GM12878 (cell line): ENCODE results near the gene COL13A1. TPM values are rescaled to one million over a fixed set of nuclear protein-coding genes. Genes with fewer than 3 reads are reported as not detected.

Source experiments
- ATAC-seq: fragments of 200-7000 bp; cut with Tn5 transposase; 3 replicates; pipeline ENCODE4 v1.9.1; 2020; ENCODE audit warnings: mild to moderate bottlenecking, moderate library complexity
- BruUV-seq: library from RNA; stranded (reverse); fragments of 400-500 nt; replicated peaks from 2 replicates; lab custom pipeline; 2021; lab: Mats Ljungman, UMichigan
- CTCF ChIA-PET: fragments of 300-600 bp; sonication (Branson Sonifier 250); formaldehyde crosslinking; extraction: SDS; loops from one replicate; lab custom pipeline; 2021; ENCODE audit warnings: inconsistent platforms; lab: Yijun Ruan, JAX
- POLR2A ChIA-PET: fragments of 350-600 bp; formaldehyde crosslinking; extraction: SDS; loops from one replicate; lab custom pipeline; 2021; ENCODE audit warnings: inconsistent platforms; lab: Charles Lee
- RAD21 ChIA-PET: fragments of 300-600 bp; sonication (Branson Sonifier 250); formaldehyde crosslinking; loops from one replicate; lab custom pipeline; 2023; ENCODE audit warnings: antibody characterized with exemption; ENCODE audit not compliant: unreplicated experiment; lab: Charles Lee
- SMC1A ChIA-PET: fragments of 300-600 bp; sonication (Branson Sonifier 250); formaldehyde crosslinking; loops from one replicate; lab custom pipeline; 2023; ENCODE audit not compliant: unreplicated experiment, uncharacterized antibody; lab: Charles Lee
- DNase-seq: peaks from one replicate; pipeline ENCODE4 v3.0.0-alpha.2; 2011; ENCODE audit warnings: low read depth, low spot score
- FAIRE-seq: peaks from 3 replicates; lab custom pipeline; 2011; peaks lifted over from hg19 to GRCh38; lab: Jason Lieb, UNC
- H2AFZ ChIP-seq: 2 replicates; pipeline ENCODE4 v1.6.0; 2011; ENCODE audit warnings: low read depth, low read length, control low read depth; ENCODE audit not compliant: control insufficient read depth
- H3K27ac ChIP-seq: 2 replicates; pipeline ENCODE4 v1.5.1; 2011; ENCODE audit warnings: control low read depth; ENCODE audit not compliant: control insufficient read depth, insufficient read depth
- H3K27me3 ChIP-seq, 2 experiments: replicated peaks in 1 of 2; 2 replicates each; pipeline versions ENCODE4 v1.6.0 to v1.6.1; 2011; ENCODE audit warnings: low read length in 1 of 2; ENCODE audit not compliant: control insufficient read depth in 2 of 2, insufficient read depth in 2 of 2
- H3K36me3 ChIP-seq, 2 experiments: 2 replicates each; pipeline ENCODE4 v1.5.1; 2011; ENCODE audit warnings: low read length in 1 of 2; ENCODE audit not compliant: control insufficient read depth in 2 of 2, insufficient read depth in 2 of 2
- H3K4me1 ChIP-seq: 2 replicates; pipeline ENCODE4 v1.6.1; 2011; ENCODE audit warnings: mild to moderate bottlenecking, low read length, moderate library complexity, mixed read lengths; ENCODE audit not compliant: control insufficient read depth, insufficient read depth
- H3K4me2 ChIP-seq: 2 replicates; pipeline ENCODE4 v1.6.0; 2011; ENCODE audit warnings: control low read depth; ENCODE audit not compliant: control insufficient read depth, insufficient read depth
- H3K4me3 ChIP-seq: fragments of 200-600 bp; sonication (generic); 2 replicates; pipeline ENCODE4 v1.5.1; 2016
- H3K79me2 ChIP-seq: 2 replicates; pipeline ENCODE4 v1.6.0; 2011; ENCODE audit warnings: low read length; ENCODE audit not compliant: control insufficient read depth, insufficient read depth
- H3K9ac ChIP-seq: 2 replicates; pipeline ENCODE4 v1.8.0; 2011; ENCODE audit warnings: low read length, control low read depth, mixed read lengths; ENCODE audit not compliant: control insufficient read depth, insufficient read depth
- H3K9me3 ChIP-seq: replicated peaks from 3 replicates; pipeline ENCODE4 v1.5.1; 2011; ENCODE audit warnings: mild to moderate bottlenecking, low read length; ENCODE audit not compliant: control insufficient read depth, insufficient read depth
- H4K20me1 ChIP-seq: 2 replicates; pipeline ENCODE4 v1.6.0; 2011; ENCODE audit not compliant: control insufficient read depth, insufficient read depth
- CHD2 ChIP-seq: IDR thresholded peaks from 2 replicates; pipeline ENCODE4 v1.6.1; 2011; ENCODE audit warnings: low read depth, low read length, improper control_type of control experiment, borderline replicate concordance
- ESRRA ChIP-seq: IDR thresholded peaks from 2 replicates; pipeline ENCODE4 v1.6.1; 2012; ENCODE audit warnings: mild to moderate bottlenecking, low read length, improper control_type of control experiment
- IKZF2 ChIP-seq, 2 experiments: fragments of 450-650 bp; IDR thresholded peaks; 2 replicates each; pipeline ENCODE4 v1.6.1; 2017; ENCODE audit warnings: mild to moderate bottlenecking in 2 of 2, moderate library complexity in 2 of 2
- NRF1 ChIP-seq: conservative IDR thresholded peaks from 2 replicates; pipeline ENCODE4 v1.6.1; 2011; ENCODE audit warnings: mild to moderate bottlenecking, low read depth, low read length, improper control_type of control experiment
- POLR2A ChIP-seq: IDR thresholded peaks from 2 replicates; pipeline ENCODE4 v1.6.1; 2011; ENCODE audit warnings: low read depth, mild to moderate bottlenecking, low read length
- RBBP5 ChIP-seq: fragments of 200-600 bp; sonication (generic); conservative IDR thresholded peaks from 2 replicates; pipeline ENCODE4 v1.6.1; 2016
- SP1 ChIP-seq: IDR thresholded peaks from one replicate; pipeline ENCODE4 v1.6.1; 2011; ENCODE audit warnings: low read depth, low read length
- SUPT20H ChIP-seq: IDR thresholded peaks from 2 replicates; pipeline ENCODE4 v1.6.1; 2011; ENCODE audit warnings: low read depth, mild to moderate bottlenecking, low read length, moderate library complexity, borderline replicate concordance; ENCODE audit not compliant: control insufficient read depth
- WRNIP1 ChIP-seq: IDR thresholded peaks from 2 replicates; pipeline ENCODE4 v1.6.1; 2011; ENCODE audit warnings: low read depth, low read length, improper control_type of control experiment, borderline replicate concordance
- YBX1 ChIP-seq: fragments of 450-650 bp; IDR thresholded peaks from 2 replicates; pipeline ENCODE4 v1.6.1; 2016; ENCODE audit warnings: antibody characterized with exemption
- ZBTB40 ChIP-seq: fragments of 450-650 bp; IDR thresholded peaks from 2 replicates; pipeline ENCODE4 v1.6.1; 2016; ENCODE audit warnings: mild to moderate bottlenecking, moderate library complexity, borderline replicate concordance
- WGBS: methylation state at CpG from one replicate; pipeline ENCODE4 v1.1.6; 2016; ENCODE audit warnings: low lambda C conversion rate; ENCODE audit not compliant: insufficient replicate concordance, insufficient coverage; ENCODE audit errors: missing lambda C conversion rate; 5-methylcytosine and 5-hydroxymethylcytosine counted together
- in situ Hi-C: fragments of 300-500 bp; cut with MboI; formaldehyde crosslinking; loops from 9 replicates; pipeline ENCODE4 v1.14.3; 2018; ENCODE audit warnings: mixed read lengths
- intact Hi-C: fragments of 100-400 bp; cut with micrococcal nuclease; formaldehyde crosslinking; loops from one replicate; pipeline ENCODE4 v1.14.2; 2022; ENCODE audit not compliant: unreplicated experiment
- polyA plus RNA-seq, 11 experiments: library from polyadenylated mRNA; depleted of rRNA in 4 of 11; unstranded in 6 of 11; stranded (reverse) in 5 of 11; fragments of >200 nt; fragmentation: Nextera tagmentation in 4 of 11; fragmentation: Illumina TruSeq in 1 of 11; extraction: Ambion mirVana in 4 of 11; extraction: Trizol in 1 of 11; gene quantifications; 1 replicate in 1 of 11; 2 replicates in 10 of 11; pipeline versions ENCODE4 v1.2.1 to v1.2.3, GENCODE V29; 2011 to 2016; ENCODE audit warnings: inconsistent platforms in 2 of 11, missing spikeins in 2 of 11, low read depth in 1 of 11
- total RNA-seq, 4 experiments: library from RNA; depleted of rRNA in 3 of 4; stranded (reverse); fragments of >200 nt in 3 of 4; fragmentation: Illumina TruSeq in 1 of 4; extraction: Trizol in 1 of 4; gene quantifications; 2 replicates each; pipeline versions ENCODE4 v1.2.1 to v1.2.3, GENCODE V29; 2013 to 2021
- TF ChIP-seq, protein P1 (sequence below): fragments of 450-650 bp; IDR thresholded peaks from 2 replicates; pipeline ENCODE4 v1.6.1; 2018; ENCODE audit warnings: mild to moderate bottlenecking, low read depth, moderate library complexity; ENCODE audit not compliant: partially characterized antibody
- TF ChIP-seq, protein P2 (sequence below): fragments of 450-650 bp; IDR thresholded peaks from 2 replicates; pipeline ENCODE4 v1.6.1; 2017; ENCODE audit warnings: mild to moderate bottlenecking, moderate library complexity

Gene COL13A1
- total and polyA plus RNA-seq, 10 of the 15 experiments (the other 5 are each of a cell fraction or from before 2014, with no cell fraction given): 0.03 to 0.15 (median 0.05) TPM; not detected in 7

- Histone ChIP-seq H3K4me1 (no peaks in the 10 kb centered on the region), H3K9me3 (no peaks in the 10 kb centered on the region; the same call in 2 of the 3 replicates), H4K20me1 (no peaks in the 10 kb centered on the region), H3K79me2 (no peaks in the 10 kb centered on the region), H3K4me3 (no peak overlapping the region), H2AFZ (no peak overlapping the region), H3K9ac (no peak overlapping the region), H3K4me2 (no peak overlapping the region), H3K36me3 (no peaks in the 10 kb centered on the region), H3K27ac (no peak overlapping the region), H3K27me3 (peaks cover 6 to 13% of the 10 kb centered on the region in 2 experiments; a peak in 3 of 4 replicates)
- ChIA-PET RAD21 (no interaction called here), CTCF (interaction anchor here (1.1 to 2.1 kb wide), 2 partner anchors 9 to 11 kb away, joined by 3 to 6 read pairs; no protein-coding TSS in a partner anchor), SMC1A (no interaction called here), POLR2A (no interaction called here)
- in situ Hi-C loops: no loop called here
- DNase-seq (no peak), FAIRE-seq (no peak), ATAC-seq (no peak)
- intact Hi-C loops: loop anchor here (5.0 kb wide), 1 partner anchor 51 kb away; no protein-coding TSS in a partner anchor
- 55% methylated on average over 7 of the region's 7 CpGs for WGBS
- no TSS peak for BruUV-seq
- TF ChIP-seq, protein P1, sequence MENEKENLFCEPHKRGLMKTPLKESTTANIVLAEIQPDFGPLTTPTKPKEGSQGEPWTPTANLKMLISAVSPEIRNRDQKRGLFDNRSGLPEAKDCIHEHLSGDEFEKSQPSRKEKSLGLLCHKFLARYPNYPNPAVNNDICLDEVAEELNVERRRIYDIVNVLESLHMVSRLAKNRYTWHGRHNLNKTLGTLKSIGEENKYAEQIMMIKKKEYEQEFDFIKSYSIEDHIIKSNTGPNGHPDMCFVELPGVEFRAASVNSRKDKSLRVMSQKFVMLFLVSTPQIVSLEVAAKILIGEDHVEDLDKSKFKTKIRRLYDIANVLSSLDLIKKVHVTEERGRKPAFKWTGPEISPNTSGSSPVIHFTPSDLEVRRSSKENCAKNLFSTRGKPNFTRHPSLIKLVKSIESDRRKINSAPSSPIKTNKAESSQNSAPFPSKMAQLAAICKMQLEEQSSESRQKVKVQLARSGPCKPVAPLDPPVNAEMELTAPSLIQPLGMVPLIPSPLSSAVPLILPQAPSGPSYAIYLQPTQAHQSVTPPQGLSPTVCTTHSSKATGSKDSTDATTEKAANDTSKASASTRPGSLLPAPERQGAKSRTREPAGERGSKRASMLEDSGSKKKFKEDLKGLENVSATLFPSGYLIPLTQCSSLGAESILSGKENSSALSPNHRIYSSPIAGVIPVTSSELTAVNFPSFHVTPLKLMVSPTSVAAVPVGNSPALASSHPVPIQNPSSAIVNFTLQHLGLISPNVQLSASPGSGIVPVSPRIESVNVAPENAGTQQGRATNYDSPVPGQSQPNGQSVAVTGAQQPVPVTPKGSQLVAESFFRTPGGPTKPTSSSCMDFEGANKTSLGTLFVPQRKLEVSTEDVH: no peak
- TF ChIP-seq WRNIP1 (no peak), POLR2A (no peak), YBX1 (no peak), SP1 (no peak), SUPT20H (no peak), ESRRA (no peak), RBBP5 (no peak), ZBTB40 (no peak), NRF1 (no peak), CHD2 (no peak), IKZF2 (IDR thresholded peaks at IDR 0.05) (no peak)
- TF ChIP-seq, protein P2, sequence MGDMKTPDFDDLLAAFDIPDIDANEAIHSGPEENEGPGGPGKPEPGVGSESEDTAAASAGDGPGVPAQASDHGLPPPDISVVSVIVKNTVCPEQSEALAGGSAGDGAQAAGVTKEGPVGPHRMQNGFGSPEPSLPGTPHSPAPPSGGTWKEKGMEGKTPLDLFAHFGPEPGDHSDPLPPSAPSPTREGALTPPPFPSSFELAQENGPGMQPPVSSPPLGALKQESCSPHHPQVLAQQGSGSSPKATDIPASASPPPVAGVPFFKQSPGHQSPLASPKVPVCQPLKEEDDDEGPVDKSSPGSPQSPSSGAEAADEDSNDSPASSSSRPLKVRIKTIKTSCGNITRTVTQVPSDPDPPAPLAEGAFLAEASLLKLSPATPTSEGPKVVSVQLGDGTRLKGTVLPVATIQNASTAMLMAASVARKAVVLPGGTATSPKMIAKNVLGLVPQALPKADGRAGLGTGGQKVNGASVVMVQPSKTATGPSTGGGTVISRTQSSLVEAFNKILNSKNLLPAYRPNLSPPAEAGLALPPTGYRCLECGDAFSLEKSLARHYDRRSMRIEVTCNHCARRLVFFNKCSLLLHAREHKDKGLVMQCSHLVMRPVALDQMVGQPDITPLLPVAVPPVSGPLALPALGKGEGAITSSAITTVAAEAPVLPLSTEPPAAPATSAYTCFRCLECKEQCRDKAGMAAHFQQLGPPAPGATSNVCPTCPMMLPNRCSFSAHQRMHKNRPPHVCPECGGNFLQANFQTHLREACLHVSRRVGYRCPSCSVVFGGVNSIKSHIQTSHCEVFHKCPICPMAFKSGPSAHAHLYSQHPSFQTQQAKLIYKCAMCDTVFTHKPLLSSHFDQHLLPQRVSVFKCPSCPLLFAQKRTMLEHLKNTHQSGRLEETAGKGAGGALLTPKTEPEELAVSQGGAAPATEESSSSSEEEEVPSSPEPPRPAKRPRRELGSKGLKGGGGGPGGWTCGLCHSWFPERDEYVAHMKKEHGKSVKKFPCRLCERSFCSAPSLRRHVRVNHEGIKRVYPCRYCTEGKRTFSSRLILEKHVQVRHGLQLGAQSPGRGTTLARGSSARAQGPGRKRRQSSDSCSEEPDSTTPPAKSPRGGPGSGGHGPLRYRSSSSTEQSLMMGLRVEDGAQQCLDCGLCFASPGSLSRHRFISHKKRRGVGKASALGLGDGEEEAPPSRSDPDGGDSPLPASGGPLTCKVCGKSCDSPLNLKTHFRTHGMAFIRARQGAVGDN: no peak
Measured at GRCh38 chr10:69797959-69798358, 3.7 kb upstream of the COL13A1 start.
